Measurements from ENCODE around the gene PIK3C2B.

DNA sequence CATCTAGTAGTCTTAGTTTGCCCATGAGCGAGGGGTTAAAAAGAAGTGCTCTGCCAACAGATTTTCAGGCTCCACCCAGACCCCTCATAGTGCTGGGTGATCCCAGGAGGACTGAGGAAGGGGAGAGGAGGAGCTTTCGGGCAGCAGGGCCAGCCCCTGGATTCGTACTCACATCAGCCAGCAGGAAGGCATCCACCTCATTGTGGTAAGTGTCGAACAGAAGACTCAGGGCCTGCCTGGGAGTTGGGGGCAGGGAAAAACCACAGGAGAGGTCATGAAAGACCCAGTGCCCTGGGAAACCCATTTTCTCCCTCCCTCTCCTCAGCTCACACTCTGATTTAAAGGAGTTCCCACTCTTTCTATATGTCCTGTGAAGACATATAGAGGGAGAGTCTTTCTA, 34.9 kb downstream of the PIK3C2B start:
- no peak for TF ChIP-seq POLR2A (IDR thresholded peaks at IDR 0.05)
- TF ChIP-seq, protein P1, sequence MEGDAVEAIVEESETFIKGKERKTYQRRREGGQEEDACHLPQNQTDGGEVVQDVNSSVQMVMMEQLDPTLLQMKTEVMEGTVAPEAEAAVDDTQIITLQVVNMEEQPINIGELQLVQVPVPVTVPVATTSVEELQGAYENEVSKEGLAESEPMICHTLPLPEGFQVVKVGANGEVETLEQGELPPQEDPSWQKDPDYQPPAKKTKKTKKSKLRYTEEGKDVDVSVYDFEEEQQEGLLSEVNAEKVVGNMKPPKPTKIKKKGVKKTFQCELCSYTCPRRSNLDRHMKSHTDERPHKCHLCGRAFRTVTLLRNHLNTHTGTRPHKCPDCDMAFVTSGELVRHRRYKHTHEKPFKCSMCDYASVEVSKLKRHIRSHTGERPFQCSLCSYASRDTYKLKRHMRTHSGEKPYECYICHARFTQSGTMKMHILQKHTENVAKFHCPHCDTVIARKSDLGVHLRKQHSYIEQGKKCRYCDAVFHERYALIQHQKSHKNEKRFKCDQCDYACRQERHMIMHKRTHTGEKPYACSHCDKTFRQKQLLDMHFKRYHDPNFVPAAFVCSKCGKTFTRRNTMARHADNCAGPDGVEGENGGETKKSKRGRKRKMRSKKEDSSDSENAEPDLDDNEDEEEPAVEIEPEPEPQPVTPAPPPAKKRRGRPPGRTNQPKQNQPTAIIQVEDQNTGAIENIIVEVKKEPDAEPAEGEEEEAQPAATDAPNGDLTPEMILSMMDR (IDR thresholded peaks at IDR 0.05), result no peak

All from Peyer's patch (tissue), 4 donors.